Ascending aorta (tissue), 2 donors: Measurements from ENCODE around the gene GCDH. TPM values are rescaled to one million over a fixed set of nuclear protein-coding genes. Genes with fewer than 3 reads are reported as not detected.
A peak's percentile ranks its signal among the peaks of the same experiment; 100 is the strongest.

Source experiments
- DNase-seq, 2 donors: peaks; one replicate each; pipeline ENCODE4 v3.0.0-alpha.2; 2019; ENCODE audit warnings: low spot score in 2 of 2
- H3K27ac ChIP-seq, 2 donors: fragments of 200-600 bp; sonication (generic); one replicate each; pipeline ENCODE4 v1.5.1; 2016 to 2017; ENCODE audit warnings: mild to moderate bottlenecking in 1 of 2
- H3K27me3 ChIP-seq: fragments of 200-600 bp; sonication (generic); one replicate; pipeline ENCODE4 v1.5.1; 2017
- H3K36me3 ChIP-seq, 2 donors: fragments of 200-600 bp; sonication (generic); one replicate each; pipeline ENCODE4 v1.5.1; 2016
- H3K4me1 ChIP-seq, 2 donors: fragments of 200-600 bp; sonication (generic); one replicate each; pipeline ENCODE4 v1.5.1; 2016 to 2017; ENCODE audit warnings: mild to moderate bottlenecking in 1 of 2
- H3K4me3 ChIP-seq, 2 donors: fragments of 200-600 bp; sonication (generic); one replicate each; pipeline ENCODE4 v1.5.1; 2016 to 2017; ENCODE audit warnings: mild to moderate bottlenecking in 1 of 2
- H3K9me3 ChIP-seq, 2 donors: fragments of 200-600 bp; sonication (generic); one replicate each; pipeline ENCODE4 v1.5.1; 2016
- intact Hi-C: fragments of 100-400 bp; cut with DNase I; formaldehyde crosslinking; loops from one replicate; pipeline ENCODE4 v1.15.1; 2023
- total RNA-seq: library from RNA; depleted of rRNA; stranded (reverse); fragments of >200 nt; gene quantifications from one replicate; pipeline ENCODE4 v1.1.0, GENCODE V29; 2016
- TF ChIP-seq, protein P1 (sequence below), 3 experiments: fragments of 200-600 bp in 2 of 3; fragments of 450-650 bp in 1 of 3; sonication (generic) in 2 of 3; IDR thresholded peaks; one replicate each; pipeline ENCODE4 v1.5.1; 2016 to 2019; ENCODE audit warnings: antibody characterized with exemption in 3 of 3, mild to moderate bottlenecking in 1 of 3, moderate library complexity in 1 of 3

GCDH gene
- total RNA-seq, 1 donor from 2014 or later: 20.6 TPM

DNA sequence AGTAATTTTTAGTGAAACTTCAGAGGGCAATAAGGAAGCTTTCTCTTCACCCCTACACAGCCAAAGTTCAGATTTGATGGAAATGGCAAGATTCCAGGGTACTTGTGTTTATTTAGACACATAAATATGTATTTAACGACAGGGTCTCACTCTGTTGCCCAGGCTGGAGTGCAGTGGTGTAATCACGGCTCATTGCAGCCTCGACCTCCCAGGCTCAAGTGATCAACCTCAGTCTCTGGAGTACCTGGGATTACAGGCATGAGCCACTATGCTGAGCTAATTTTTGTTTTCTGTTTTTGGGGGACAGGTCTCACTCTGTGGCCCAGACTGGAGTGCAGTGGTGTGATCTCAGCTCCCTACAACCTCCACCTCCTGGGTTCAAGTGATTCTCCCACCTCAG, 30.1 kb downstream of the GCDH start:
- no peak for DNase-seq
- TF ChIP-seq, protein P1, sequence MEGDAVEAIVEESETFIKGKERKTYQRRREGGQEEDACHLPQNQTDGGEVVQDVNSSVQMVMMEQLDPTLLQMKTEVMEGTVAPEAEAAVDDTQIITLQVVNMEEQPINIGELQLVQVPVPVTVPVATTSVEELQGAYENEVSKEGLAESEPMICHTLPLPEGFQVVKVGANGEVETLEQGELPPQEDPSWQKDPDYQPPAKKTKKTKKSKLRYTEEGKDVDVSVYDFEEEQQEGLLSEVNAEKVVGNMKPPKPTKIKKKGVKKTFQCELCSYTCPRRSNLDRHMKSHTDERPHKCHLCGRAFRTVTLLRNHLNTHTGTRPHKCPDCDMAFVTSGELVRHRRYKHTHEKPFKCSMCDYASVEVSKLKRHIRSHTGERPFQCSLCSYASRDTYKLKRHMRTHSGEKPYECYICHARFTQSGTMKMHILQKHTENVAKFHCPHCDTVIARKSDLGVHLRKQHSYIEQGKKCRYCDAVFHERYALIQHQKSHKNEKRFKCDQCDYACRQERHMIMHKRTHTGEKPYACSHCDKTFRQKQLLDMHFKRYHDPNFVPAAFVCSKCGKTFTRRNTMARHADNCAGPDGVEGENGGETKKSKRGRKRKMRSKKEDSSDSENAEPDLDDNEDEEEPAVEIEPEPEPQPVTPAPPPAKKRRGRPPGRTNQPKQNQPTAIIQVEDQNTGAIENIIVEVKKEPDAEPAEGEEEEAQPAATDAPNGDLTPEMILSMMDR (IDR thresholded peaks at IDR 0.05): no peak
- Histone ChIP-seq H3K9me3 (no peaks in the 10 kb centered on the region), H3K4me3 (no peak overlapping the region), H3K27ac (no peak overlapping the region), H3K4me1 (peaks cover 0 to 3% of the 10 kb centered on the region in 2 donors), H3K36me3 (peaks cover 39 to 40% of the 10 kb centered on the region in 2 donors), H3K27me3 (no peaks in the 10 kb centered on the region)
- intact Hi-C loops: no loop called here

DNA sequence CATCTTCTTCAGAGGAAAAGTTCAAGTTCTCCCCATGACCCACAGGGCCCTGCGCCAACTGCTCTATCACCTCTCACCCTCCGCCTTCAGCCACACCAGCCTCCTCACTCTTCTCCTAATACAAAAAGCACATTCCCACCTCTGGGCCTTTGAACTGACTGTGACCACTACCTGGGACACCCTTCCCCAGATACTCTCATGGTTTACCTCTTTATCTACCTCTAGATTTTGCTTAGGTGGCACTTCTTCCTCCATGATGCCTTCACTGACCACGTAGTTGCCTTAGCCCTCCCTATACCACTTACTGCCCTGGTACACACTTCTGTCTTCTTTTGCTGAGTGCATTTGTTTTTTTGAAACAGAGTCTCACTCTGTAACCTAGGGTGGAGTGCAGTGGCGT, 32.0 kb downstream of the GCDH start:
- Histone ChIP-seq H3K27me3 (no peaks in the 10 kb centered on the region), H3K4me1 (peaks cover 0 to 3% of the 10 kb centered on the region in 2 donors), H3K4me3 (no peak overlapping the region), H3K9me3 (no peaks in the 10 kb centered on the region), H3K27ac (no peak overlapping the region), H3K36me3 (peaks cover 56 to 57% of the 10 kb centered on the region in 2 donors)
- intact Hi-C loops: no loop called here
- DNase-seq: no peak
- TF ChIP-seq, protein P1 (IDR thresholded peaks at IDR 0.05): no peak

DNA sequence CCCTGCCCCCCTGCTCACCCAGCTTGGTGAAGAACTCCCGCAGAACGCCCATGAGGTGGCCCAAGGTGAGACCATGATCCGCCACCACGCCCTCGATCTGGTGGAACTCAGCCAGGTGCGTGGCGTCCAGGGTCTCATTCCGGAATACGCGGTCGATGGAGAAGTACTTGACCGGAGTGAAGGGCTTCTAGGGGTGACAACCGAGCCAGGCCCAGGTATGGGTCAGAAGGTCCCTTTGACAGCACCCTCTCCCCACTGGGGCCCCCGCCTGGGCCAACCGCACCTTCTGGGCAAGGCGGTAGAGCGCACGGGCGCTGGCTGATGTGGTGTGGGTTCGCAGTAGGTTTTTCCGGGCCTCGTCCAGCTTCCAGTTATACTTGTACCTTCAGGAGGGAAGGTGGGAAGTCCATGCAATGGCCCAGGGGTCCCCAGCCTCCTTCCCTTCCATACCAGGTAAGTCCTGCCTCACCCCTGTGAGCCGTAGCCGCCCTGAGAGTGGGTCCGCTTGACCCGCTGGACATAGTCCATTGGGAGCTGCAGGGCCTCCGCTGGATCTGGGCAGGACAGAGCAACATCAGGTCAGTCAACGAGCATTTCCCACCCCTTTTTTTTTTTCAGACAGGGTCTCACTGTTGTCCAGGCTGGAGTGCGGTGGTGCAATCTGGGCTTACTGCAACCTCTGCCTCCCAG, 33.8 kb downstream of the GCDH start:
- no peaks in the 10 kb centered on the region for H3K9me3 ChIP-seq
- peaks cover 71 to 74% of the 10 kb centered on the region in 2 donors for H3K36me3 ChIP-seq
- H3K27me3 ChIP-seq: no peaks in the 10 kb centered on the region
- no peak for DNase-seq
- no peak overlapping the region for H3K27ac ChIP-seq
- TF ChIP-seq, protein P1 (IDR thresholded peaks at IDR 0.05): no peak
- no peak overlapping the region for H3K4me3 ChIP-seq
- no peaks in the 10 kb centered on the region for H3K4me1 ChIP-seq
- intact Hi-C loops: no loop called here

GRCh38 chr19:12930002-12930645, 39.2 kb downstream of the GCDH start:
- intact Hi-C loops: loop anchor here (10.0 kb wide), 1 partner anchor 1075 kb away; the partner anchor contains the start of gene RFX1
- no peaks in the 10 kb centered on the region for H3K27me3 ChIP-seq
- peaks cover 49 to 55% of the 10 kb centered on the region in 2 donors for H3K36me3 ChIP-seq
- H3K4me1 ChIP-seq: peaks cover 0 to 11% of the 10 kb centered on the region in 2 donors
- no peak for DNase-seq
- TF ChIP-seq, protein P1 (IDR thresholded peaks at IDR 0.05): no peak
- no peak overlapping the region for H3K27ac ChIP-seq
- H3K4me3 ChIP-seq: no peak overlapping the region
- H3K9me3 ChIP-seq: no peaks in the 10 kb centered on the region

GRCh38 chr19:12932392-12933286, 41.7 kb downstream of the GCDH start:
- peak overlapping the region in 1 of 2 donors; percentile 71 for H3K27ac ChIP-seq

More at GRCh38 chr19:12932392-12933286, 41.7 kb downstream of the GCDH start:
- Histone ChIP-seq H3K9me3 (no peaks in the 10 kb centered on the region), H3K27me3 (no peaks in the 10 kb centered on the region), H3K4me1 (peaks cover 0 to 15% of the 10 kb centered on the region in 2 donors), H3K4me3 (peak overlapping the region; percentile 71 to 74), H3K36me3 (peaks cover 25 to 32% of the 10 kb centered on the region in 2 donors)
- DNase-seq: no peak
- TF ChIP-seq, protein P1 (IDR thresholded peaks at IDR 0.05): no peak
- intact Hi-C loops: loop anchor here (2.0 to 10.0 kb wide), 2 partner anchors 14 to 1072 kb away; partner anchors contain the start of genes RFX1 and SYCE2
